ENCODE results near the gene KRABD2.

Gene KRABD2

DNA sequence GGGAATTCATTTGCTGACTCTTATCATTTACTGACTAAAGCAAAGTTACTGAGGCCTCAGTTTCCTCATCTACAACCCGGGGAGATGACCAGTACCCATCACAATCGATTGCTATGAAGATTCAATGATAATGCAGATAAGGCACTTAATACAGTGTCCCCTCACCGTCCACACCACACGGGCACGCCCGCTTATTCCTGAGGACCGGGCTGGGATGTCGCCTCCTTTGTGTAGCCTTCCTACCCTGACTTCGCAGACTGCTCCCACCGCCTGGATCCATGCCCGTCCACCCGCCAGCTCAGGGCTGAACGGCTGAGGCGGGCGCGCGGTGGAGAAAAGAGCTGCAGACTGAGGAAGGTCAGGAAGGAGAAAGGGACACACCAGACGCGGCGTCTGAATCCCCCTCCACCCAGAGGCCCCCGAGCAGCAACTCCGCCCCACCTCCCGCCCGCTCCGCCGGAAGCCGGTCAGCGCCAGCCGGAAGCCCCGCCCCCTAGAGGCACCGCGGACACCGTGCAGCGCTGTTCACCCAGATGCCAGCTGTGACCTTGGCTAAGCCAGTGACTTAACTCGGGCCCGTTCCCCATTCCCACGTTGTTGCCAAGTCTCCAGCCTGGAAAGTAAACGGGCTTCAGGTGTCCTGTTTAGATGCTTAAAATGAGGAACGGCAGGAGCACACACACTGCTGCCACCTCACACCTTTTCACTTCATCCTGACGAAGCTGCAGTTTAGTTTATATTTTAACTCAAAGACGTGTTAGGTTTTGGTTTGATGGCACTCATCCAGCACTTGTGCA is at the start of gene KRABD2:
KRABD2 (minus strand) TSS at position 434 of the 797 bp plus-strand sequence.
- DNase-seq (ENCODE audit: insufficient read length, low spot score) (peak; percentile 94), FAIRE-seq (peak; percentile 98)
- peak; percentile 98 for TF ChIP-seq POLR2AphosphoS5 (IDR thresholded peaks at IDR 0.05; ENCODE audit: low read depth, low read length)
- peak; percentile 57 for TF ChIP-seq TAF1 (IDR thresholded peaks at IDR 0.05; ENCODE audit: low read depth, low read length)
- TF ChIP-seq PAX5 (IDR thresholded peaks at IDR 0.05; ENCODE audit: insufficient read depth, low read length, severe bottlenecking) = peak; percentile 63
- TF ChIP-seq POLR2A (IDR thresholded peaks at IDR 0.05; ENCODE audit: low read depth, low read length) = peak; percentile 94
- no peak for TF ChIP-seq SPI1 (IDR thresholded peaks at IDR 0.05; ENCODE audit: low read depth, low read length)
- TF ChIP-seq POU2F2 (IDR thresholded peaks at IDR 0.05; ENCODE audit: low read depth, low read length) = peak; percentile 75

DNA sequence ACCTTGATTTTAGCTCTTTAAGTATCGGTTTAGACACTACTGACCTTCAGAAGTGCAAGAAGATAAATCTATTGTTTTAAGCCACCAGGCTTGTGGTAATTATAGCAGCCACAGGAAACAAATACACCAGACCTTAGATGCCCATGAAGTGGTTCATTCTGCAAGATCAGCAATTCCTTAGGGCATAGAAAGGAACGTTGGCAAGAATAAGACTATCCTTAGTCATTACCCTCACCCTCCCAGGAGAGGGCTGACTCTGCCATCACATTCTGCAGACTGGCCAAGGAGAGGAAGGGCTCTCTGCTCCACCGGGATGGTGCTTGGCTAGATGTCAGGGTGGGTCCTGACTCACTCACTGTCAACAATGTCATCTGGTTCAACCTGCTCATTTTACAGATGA is 45.1 kb upstream of the KRABD2 start:
- FAIRE-seq (no peak), DNase-seq (ENCODE audit: insufficient read length, low spot score) (no peak)

DNA sequence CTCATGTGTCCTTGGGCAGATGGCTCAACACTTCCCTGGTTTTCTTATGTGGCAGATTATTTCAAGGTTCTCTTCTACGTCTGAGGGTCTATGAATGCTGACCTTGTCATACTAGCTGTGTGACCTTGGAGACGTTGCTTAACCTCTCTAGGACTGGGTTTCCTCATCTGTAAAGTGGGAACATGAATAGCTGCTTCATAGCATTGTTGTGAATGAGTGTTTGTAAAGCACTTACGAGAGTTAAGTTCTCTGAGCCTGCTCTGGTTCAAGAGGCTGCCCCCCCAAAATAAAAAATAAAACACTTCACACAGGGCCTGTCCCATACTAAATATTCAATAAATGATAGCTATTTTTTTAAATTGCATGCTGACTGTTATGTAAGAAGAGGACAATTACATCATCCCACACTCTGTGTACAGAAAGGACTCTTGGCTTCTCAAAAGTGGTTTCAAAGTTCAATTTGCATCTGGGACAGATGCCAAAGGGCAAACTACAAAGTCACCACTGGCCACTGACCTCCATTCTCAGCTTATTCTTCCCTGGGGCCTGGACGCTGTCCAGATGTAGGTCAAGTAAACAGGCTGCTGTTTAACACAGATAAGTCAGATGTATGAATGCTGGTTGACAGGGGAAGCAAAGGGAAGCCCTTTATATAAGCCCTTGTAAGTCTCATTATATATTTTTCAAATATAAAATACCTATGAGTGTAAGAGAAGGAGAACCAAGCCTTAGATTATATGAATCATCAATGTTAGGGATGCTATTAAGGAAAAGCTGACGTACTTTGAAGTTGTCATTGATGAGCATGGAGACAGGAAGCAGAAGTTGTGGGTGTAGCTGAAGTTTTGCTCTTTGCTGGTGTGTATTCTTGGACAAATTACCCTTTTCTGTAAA is 43.8 kb upstream of the KRABD2 start:
- TF ChIP-seq PAX5 (IDR thresholded peaks at IDR 0.05; ENCODE audit: insufficient read depth, low read length, severe bottlenecking) = no peak
- TF ChIP-seq POLR2AphosphoS5 (IDR thresholded peaks at IDR 0.05; ENCODE audit: low read depth, low read length) = no peak
- TF ChIP-seq TAF1 (IDR thresholded peaks at IDR 0.05; ENCODE audit: low read depth, low read length) = no peak
- no peak for FAIRE-seq
- DNase-seq (ENCODE audit: insufficient read length, low spot score) = no peak

More for the DNA sequence above, 45.1 kb upstream of the KRABD2 start:
- TF ChIP-seq PAX5 (IDR thresholded peaks at IDR 0.05; ENCODE audit: insufficient read depth, low read length, severe bottlenecking) = no peak
- no peak for TF ChIP-seq POU2F2 (IDR thresholded peaks at IDR 0.05; ENCODE audit: low read depth, low read length)
- no peak for TF ChIP-seq SPI1 (IDR thresholded peaks at IDR 0.05; ENCODE audit: low read depth, low read length)
- no peak for TF ChIP-seq POLR2AphosphoS5 (IDR thresholded peaks at IDR 0.05; ENCODE audit: low read depth, low read length)
- no peak for TF ChIP-seq POLR2A (IDR thresholded peaks at IDR 0.05; ENCODE audit: low read depth, low read length)
- TF ChIP-seq TAF1 (IDR thresholded peaks at IDR 0.05; ENCODE audit: low read depth, low read length) = no peak

- no peak for DNase-seq (ENCODE audit: insufficient read length, low spot score)
- no peak for FAIRE-seq
- TF ChIP-seq POU2F2 (IDR thresholded peaks at IDR 0.05; ENCODE audit: low read depth, low read length) (no peak), PAX5 (IDR thresholded peaks at IDR 0.05; ENCODE audit: insufficient read depth, low read length, severe bottlenecking) (no peak), POLR2AphosphoS5 (IDR thresholded peaks at IDR 0.05; ENCODE audit: low read depth, low read length) (no peak), TAF1 (IDR thresholded peaks at IDR 0.05; ENCODE audit: low read depth, low read length) (no peak), POLR2A (IDR thresholded peaks at IDR 0.05; ENCODE audit: low read depth, low read length) (no peak), SPI1 (IDR thresholded peaks at IDR 0.05; ENCODE audit: low read depth, low read length) (no peak)
Measured at GRCh38 chr17:8419305-8419704, 42.8 kb upstream of the KRABD2 start.

DNA sequence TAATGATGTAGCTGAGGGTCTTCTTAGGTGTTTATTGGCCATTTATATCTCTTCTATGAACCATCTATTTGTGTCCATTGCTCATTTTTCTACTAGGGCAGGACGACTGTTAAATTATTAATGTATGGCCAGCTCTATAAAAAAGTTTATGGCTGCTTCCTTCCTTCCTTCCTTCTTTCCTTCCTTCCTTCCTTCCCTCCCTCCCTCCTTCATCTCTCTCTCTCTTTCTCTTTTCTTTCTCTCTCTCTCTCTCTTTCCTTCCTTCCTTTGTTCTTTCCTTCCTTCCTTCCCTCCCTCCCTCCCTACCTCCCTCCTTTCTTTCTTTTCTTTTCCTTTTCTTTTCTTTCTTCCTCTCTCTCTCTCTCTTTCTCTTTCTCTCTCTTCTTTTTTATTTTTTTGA is 42.0 kb upstream of the KRABD2 start:
- no peak for DNase-seq (ENCODE audit: insufficient read length, low spot score)
- no peak for TF ChIP-seq PAX5 (IDR thresholded peaks at IDR 0.05; ENCODE audit: insufficient read depth, low read length, severe bottlenecking)
- TF ChIP-seq POU2F2 (IDR thresholded peaks at IDR 0.05; ENCODE audit: low read depth, low read length) = no peak
- no peak for TF ChIP-seq SPI1 (IDR thresholded peaks at IDR 0.05; ENCODE audit: low read depth, low read length)
- no peak for TF ChIP-seq POLR2AphosphoS5 (IDR thresholded peaks at IDR 0.05; ENCODE audit: low read depth, low read length)
- no peak for TF ChIP-seq POLR2A (IDR thresholded peaks at IDR 0.05; ENCODE audit: low read depth, low read length)
- no peak for TF ChIP-seq TAF1 (IDR thresholded peaks at IDR 0.05; ENCODE audit: low read depth, low read length)
- no peak for FAIRE-seq

DNA sequence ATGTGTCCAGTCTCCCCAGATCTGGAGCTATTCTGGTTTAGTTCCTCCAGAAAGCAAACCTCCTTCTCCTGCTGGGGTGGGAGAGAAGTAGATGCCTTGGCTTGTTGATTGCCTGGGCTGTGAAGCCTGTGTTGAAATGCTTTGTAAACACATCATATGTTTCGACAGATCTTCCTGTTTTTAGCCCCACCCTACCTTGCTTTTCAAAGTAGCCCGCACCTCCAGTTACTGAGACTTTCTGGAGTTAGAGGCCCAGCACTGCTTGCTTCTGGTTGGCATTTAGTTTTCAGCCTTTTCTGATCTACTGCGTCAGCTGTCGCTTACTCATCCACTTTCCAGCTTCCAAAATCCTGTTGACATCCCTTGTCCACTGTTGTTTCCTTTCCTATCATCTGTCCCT is 41.3 kb upstream of the KRABD2 start:
- DNase-seq (ENCODE audit: insufficient read length, low spot score) (no peak), FAIRE-seq (no peak)
- TF ChIP-seq TAF1 (IDR thresholded peaks at IDR 0.05; ENCODE audit: low read depth, low read length) (no peak), PAX5 (IDR thresholded peaks at IDR 0.05; ENCODE audit: insufficient read depth, low read length, severe bottlenecking) (no peak), SPI1 (IDR thresholded peaks at IDR 0.05; ENCODE audit: low read depth, low read length) (no peak), POLR2AphosphoS5 (IDR thresholded peaks at IDR 0.05; ENCODE audit: low read depth, low read length) (no peak), POU2F2 (IDR thresholded peaks at IDR 0.05; ENCODE audit: low read depth, low read length) (no peak), POLR2A (IDR thresholded peaks at IDR 0.05; ENCODE audit: low read depth, low read length) (no peak)

- TF ChIP-seq SPI1 (IDR thresholded peaks at IDR 0.05; ENCODE audit: low read depth, low read length) = no peak
- TF ChIP-seq POLR2AphosphoS5 (IDR thresholded peaks at IDR 0.05; ENCODE audit: low read depth, low read length) = no peak
- no peak for TF ChIP-seq POU2F2 (IDR thresholded peaks at IDR 0.05; ENCODE audit: low read depth, low read length)
- no peak for DNase-seq (ENCODE audit: insufficient read length, low spot score)
- no peak for FAIRE-seq
Measured at GRCh38 chr17:8413938-8414337, 37.4 kb upstream of the KRABD2 start.

DNA sequence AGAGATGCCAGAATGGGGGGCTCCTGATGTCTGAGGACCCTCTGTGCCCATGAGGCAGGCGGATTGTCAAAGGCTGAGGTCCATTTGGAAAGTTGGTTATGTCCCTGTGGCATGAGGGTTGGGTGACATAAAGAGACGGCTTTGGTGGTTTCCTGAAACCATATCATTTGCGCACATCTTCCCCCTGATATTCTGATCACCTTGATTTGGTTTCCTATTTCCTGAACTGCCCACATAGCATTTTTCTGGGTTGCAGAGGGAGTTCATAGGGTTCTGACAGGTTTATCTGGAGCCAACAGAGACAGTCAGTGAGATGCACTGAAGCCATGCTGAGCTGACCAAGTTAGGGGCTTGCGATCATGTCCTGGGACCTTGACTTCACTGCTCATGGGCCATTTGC is 36.8 kb upstream of the KRABD2 start:
- no peak for DNase-seq (ENCODE audit: insufficient read length, low spot score)
- no peak for FAIRE-seq
- TF ChIP-seq POLR2AphosphoS5 (IDR thresholded peaks at IDR 0.05; ENCODE audit: low read depth, low read length) (no peak), POU2F2 (IDR thresholded peaks at IDR 0.05; ENCODE audit: low read depth, low read length) (no peak), SPI1 (IDR thresholded peaks at IDR 0.05; ENCODE audit: low read depth, low read length) (no peak), POLR2A (IDR thresholded peaks at IDR 0.05; ENCODE audit: low read depth, low read length) (no peak), TAF1 (IDR thresholded peaks at IDR 0.05; ENCODE audit: low read depth, low read length) (no peak), PAX5 (IDR thresholded peaks at IDR 0.05; ENCODE audit: insufficient read depth, low read length, severe bottlenecking) (no peak)

GRCh38 chr17:8412089-8412488 is 35.6 kb upstream of the KRABD2 start:
- TF ChIP-seq POLR2A (IDR thresholded peaks at IDR 0.05; ENCODE audit: low read depth, low read length) (no peak), TAF1 (IDR thresholded peaks at IDR 0.05; ENCODE audit: low read depth, low read length) (no peak), POLR2AphosphoS5 (IDR thresholded peaks at IDR 0.05; ENCODE audit: low read depth, low read length) (no peak), POU2F2 (IDR thresholded peaks at IDR 0.05; ENCODE audit: low read depth, low read length) (no peak), PAX5 (IDR thresholded peaks at IDR 0.05; ENCODE audit: insufficient read depth, low read length, severe bottlenecking) (no peak), SPI1 (IDR thresholded peaks at IDR 0.05; ENCODE audit: low read depth, low read length) (no peak)

More at GRCh38 chr17:8412089-8412488, 35.6 kb upstream of the KRABD2 start:
- no peak for FAIRE-seq
- DNase-seq (ENCODE audit: insufficient read length, low spot score) = no peak

Data from GM12891 (cell line).